ENCODE results near the gene OLFM2.
A peak's percentile ranks its signal among the peaks of the same experiment; 100 is the strongest.
"Not testable (repeated sequence)": the region's sequence is repeated elsewhere in the genome, so short reads cannot be mapped to it uniquely, and the experiment has no call there.

The OLFM2 gene

DNA sequence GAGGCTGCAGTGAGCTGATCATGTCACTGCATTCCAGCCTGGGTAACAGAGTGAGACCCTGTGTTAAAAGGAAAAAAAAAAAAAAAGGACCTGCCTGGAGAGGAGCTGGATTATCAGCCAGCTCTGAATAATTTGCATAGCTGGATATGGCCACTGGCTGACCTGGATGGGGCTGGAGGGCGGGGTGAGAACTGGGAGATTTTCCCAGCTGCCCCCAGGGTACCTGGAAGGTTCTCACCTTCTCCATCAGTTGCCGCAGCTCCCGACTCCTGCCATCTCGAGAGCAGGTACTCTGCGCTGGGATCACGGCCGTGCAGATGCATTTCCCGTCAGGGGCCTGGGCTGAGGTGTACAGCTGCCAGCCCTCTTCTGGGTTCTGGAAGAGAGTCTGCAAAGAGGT is 75.9 kb downstream of the OLFM2 start:
- DNase-seq (ENCODE audit: low spot score), result no peak

DNA sequence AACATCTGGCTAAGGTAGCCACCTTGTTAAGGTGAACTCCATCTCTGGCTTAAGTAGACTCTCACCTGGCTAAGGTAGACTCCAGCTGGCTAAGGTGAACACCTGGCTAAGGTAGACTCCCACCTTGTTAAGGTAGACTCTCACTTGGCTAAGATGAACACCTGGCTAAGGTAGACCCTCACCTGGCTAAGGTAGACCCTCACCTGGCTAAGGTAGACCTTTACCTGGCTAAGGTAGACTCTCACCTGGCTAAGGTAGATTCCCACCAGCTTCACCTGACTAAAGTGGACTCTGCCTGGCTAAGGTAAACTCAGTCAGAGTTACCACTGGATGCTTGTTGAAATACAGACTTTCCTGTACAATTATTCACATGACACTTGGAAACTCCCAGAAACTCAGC is 77.5 kb downstream of the OLFM2 start:
- DNase-seq (ENCODE audit: low spot score), result no peak

DNA sequence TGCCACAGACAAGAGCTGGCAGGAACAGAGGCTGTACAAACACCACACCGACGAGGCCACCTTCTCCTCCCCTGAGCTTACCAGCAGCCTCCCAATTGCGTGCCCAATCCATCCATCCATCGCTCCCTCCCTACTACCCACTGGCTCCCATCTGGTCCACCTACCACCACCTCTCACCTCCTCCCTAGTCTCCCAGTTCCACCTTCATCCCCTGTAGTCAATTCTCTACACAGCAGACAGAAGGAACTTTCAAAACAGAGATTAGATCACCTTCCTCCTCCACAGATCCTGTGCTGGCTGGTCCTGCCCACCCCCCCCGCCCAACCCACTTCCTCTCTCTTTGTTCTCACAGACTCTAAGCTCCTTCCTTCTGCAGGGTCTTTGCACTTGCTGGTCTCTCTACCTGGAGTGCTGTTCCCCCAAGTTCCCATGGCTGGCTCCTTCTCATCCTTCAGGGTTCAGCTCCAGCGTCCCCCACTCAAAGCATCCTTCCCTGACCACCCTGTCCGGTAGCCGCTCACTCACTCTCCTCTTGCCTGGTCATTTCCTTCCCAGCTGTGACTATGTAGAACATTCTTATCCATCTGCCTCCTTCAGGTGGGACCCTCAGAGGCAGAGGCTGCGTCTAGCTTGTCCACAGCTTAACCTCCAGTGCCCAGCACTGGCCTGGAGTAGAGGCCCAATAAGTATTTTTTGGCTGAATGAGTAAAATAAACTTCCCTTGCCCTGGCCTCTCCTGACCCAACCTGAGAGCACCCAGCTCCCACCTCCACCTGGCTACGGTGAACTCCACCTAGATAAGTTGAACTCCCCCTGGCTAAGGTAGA is 78.2 kb downstream of the OLFM2 start:
- DNase-seq (ENCODE audit: low spot score), result no peak

DNA sequence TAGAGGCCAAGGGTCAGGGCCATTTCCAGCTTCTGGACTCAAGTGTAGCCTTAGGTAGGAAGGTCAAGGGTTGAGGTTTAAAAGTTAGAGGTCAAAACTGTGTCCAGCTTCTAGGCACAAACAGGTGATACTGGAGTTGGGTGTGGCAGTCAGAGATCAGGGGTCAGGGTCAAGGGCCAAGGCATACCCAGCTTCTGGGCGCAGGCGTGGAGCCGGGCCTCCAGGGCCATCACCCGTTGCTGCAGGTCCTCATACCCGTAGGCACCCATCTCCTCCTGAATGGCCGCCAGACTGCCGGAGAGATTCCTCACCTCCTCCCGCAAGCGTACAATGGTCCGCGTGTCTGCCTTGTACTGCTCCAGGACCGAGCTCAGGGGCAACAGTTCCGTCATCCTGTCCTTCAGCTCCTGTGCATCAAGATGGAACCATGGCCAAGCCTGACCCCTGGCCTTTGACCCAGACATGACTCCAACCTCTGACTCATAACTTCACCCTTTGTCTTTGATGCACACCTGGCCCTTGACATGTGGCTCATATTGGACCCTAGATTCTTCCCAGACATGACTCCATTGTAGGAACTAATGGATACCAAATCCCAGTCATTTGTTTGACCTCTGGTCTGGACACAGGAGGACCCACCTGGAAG is 79.1 kb downstream of the OLFM2 start:
- DNase-seq (ENCODE audit: low spot score), result no peak

DNA sequence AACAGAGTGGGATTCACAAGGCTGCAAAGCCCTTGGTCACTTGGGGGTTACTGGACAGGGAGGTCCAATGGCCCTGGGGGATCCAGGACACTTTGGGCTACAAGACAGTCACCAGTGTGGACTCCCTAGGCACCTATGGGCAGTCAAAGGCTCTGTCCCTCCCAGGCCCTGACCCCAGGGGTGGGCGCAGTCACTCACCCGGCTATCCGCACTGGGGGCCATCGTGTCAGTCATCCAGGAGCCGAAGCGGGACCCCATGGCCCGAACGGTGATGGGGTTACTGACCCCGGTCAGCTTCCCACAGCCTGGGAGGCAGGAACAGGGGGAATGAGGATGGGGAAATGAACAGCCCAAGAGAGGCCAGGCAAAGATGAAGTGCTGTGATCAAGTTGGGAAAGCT is 79.7 kb downstream of the OLFM2 start:
- DNase-seq (ENCODE audit: low spot score), result no peak

DNA sequence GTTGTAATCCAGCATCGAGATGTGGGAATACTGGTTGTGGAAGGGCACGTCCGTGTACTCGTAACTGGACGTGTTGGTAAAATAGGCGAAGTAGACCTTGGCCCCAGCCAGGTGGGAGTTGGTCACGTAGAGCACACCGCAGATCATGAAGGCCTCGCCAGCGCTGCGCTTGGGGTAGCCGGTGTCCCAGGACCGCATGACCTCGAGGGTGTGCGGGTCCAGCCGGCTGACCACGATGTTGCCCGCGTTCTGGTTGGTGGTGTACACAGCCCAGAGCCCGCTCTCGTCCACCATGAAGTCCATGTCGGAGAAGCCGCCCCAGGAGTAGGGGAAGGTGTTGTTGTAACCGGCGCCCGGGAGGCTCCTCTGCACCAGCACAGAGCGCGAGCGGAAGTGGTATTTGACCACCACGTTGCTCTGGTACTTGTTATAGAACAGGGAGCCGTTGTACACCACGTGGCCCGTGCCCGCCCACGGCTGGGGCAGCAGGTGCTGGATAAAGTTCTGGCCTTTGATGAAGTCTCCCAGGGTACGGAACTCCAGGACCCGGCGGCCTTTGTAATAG is 82.0 kb downstream of the OLFM2 start:
- no peak for DNase-seq (ENCODE audit: low spot score)

DNA sequence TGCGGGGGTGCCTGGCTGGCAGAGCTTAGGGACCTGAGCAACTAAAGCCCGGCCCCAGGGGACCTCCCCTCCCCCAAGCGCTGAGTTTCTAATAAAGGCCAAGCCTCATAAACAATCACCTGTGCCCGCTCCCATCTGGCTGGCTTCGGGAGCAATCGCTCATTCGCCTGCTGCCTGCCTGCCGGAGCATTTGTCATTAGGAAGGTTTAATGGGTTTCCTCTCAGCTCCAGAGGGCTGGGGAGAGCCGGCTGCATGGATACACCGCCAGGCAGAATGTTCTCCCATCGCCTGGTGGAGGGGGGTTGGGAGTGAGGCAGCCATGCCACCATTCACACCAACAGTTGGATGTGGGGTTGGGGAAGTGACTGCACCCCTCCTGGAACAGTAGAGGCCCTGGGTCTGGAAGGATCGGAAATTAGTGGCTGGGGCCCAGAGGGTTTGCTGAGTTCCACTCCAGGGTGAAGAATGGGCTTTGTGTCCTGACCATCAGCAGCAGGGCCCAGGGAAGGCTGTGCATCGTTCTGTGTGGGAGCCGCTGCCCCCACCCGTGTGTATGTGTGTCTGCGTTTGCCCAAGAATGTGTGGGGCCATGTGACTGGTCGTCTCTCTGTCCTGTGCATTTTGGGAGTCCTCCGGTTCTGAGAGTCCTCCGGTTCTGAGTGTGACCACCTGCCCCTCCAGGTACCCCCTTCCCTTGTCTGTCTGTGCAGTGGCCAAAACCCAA is 85.9 kb downstream of the OLFM2 start:
- DNase-seq (ENCODE audit: low spot score), result no peak

DNA sequence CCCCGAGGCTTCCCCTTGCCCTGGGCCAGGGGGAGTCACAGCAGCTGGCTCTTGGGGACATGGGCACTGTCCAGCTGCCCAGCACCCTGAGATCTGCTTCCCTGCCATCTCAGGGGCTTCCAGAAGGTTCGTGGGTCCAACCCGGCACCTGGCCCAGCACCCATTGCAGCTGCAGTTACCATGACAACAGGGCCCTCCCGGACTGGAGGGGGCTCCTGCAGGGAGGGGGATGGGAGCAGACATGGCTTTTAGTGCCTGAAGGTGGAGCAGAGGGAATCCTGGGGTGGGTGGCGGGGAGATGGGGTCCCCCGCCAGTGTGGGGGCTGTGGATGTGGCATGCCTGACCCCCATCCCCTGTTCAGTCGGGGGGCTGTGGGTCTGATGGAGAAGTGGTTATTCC is 86.5 kb downstream of the OLFM2 start:
- no peak for DNase-seq (ENCODE audit: low spot score)

DNA sequence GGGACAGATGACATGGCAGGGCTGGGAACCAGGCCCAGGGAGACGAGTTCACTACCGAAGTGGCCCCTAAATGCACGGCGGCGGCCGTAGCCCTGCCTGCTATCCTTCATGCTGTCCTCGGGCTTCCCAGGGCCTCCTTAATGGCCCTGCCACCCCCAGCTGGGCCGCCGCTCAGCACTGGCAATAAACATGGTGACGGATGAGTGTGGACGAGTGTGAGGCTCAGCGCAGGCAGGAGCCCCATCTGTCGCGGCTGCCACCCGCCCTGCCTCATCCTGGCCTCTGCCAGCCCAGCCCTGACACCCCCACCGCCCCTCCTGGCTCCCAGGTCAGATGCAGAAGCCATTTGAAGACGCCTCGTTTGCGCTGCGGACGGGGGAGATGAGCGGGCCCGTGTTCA is 87.6 kb downstream of the OLFM2 start:
- no peak for DNase-seq (ENCODE audit: low spot score)

DNA sequence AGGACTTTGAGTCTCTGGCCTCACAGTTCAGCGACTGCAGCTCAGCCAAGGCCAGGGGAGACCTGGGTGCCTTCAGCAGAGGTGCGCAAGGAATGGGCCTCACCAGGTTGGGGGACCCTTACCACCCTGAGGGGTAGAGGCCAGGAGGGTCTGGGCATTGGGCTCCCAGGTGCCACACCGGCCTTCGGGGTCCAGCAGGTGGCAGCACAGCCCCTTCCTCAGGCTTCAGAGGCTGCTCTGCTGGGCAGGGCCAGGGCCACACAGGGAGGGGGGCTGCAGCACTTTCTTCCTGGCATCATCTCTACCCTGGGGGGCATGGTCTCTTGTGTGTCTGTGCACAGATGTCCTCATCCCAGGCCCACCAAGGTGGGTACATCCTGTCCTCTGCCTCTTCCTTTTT is 88.3 kb downstream of the OLFM2 start:
- no peak for DNase-seq (ENCODE audit: low spot score)

DNA sequence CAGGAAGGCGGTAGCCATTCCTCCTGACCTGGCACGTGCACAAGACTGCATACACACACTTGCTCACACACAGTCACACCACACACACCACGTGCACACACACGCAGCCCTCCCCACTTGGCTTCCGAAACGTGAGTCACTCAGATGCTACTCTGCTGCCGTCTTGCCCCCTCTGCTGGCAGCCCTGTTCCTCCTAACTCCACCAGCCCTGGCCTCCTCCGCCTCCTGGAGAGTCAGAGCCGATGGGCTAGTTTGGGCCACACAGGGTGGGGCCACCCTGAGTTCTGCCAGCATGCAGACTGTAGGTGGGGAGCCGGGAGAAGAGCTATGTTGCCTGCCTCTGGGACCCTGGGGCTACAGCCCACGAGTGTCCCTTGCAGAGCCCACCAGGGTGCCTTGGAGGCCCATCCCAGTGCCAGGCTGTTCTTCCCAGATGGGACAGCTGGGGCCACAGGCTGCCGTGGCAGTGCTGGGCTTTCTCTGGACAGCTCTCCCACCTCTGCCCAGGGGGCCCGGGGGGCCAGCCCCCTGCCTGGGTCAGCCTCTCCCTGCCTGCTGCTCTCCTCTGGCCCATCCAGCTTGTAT is 89.1 kb downstream of the OLFM2 start:
- peak; percentile 96 for DNase-seq (ENCODE audit: low spot score)

DNA sequence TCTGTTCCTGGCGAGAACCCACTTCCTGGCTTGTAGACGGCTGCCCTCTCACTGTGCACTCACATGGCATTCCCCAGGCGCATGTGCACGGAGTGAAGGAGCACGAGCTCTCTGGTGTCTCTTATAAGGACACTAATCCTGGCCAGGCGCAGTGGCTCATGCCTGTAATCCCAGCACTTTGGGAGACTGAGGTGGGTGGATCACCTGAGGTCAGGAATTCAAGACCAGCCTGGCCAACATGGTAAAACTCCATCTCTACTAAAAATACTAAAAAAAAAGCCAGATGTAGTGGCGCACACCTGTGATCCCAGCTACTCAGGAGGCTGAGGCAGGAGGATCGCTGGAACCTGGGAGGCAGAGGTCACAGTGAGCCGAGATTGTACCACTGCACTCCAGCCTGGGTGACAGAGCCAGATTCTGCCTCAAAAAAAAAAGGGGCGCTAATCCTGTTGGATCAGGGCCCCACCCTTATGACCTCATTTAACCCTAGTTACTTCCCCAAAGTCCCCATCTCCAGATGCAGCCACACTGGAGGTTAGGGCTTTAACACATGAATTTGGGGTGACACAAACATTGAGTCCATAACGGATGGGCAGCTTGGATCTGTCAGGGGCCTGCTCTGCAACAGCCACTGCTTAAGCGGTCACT is 92.6 kb downstream of the OLFM2 start:
- DNase-seq (ENCODE audit: low spot score), result not testable (repeated sequence)

DNA sequence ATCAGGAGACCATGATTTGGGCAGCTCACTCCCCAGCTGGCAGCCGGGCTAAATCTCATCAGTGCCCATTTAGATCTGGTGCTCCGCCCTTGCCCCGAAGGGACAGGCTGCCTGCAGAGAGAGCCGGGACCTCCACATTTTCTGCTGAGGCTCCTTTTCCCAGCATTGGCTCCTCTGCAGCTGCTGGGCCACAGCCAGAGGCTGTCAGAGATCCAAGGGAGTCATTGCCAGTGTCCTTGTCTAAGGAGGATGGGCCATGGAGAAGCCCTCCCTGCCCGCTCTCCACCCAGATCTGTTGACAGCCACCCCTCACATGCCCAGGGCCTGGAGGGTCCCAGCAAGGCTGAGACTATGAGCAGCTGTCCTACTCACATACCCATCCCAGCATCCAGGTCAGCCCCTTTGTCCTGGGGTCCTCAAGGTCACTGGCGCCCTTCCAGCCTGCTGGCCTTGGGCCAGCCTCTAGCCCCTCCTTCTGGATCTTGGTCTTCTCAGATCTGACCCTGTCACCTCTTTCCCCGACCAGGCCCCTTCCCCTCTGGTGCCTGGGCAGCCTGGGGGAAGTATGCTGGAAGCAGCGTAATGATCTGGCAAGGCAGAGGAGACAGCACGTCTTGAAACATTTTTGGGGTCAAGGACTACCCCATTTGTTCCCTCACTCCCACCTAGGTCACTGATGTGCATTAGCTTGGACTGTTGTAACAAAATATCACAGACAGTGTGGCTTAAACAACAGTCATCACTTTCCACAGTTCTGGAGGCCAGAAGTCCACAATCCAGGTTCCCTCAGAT is 93.3 kb downstream of the OLFM2 start:
- DNase-seq (ENCODE audit: low spot score), result no peak

DNA sequence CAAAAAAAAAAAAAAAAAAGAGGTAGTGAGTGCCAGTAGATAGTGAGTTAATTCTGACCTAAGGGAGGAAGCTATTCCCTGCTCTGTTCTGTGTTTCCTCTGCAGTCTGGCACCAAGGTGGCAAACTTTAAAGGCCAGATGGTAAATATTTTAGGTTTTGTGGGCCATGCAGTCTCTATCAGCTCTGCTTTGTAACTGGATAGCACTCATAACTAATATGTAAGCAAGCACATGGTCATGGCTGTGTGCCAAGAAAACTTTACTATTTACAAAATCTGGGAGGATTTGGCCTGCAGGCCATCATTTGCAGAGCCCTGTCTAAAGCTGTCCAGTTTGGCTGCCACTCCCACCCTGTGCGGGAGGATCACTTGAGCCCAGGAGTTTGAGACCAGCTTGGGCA is 96.9 kb downstream of the OLFM2 start:
- DNase-seq (ENCODE audit: low spot score), result no peak

DNA sequence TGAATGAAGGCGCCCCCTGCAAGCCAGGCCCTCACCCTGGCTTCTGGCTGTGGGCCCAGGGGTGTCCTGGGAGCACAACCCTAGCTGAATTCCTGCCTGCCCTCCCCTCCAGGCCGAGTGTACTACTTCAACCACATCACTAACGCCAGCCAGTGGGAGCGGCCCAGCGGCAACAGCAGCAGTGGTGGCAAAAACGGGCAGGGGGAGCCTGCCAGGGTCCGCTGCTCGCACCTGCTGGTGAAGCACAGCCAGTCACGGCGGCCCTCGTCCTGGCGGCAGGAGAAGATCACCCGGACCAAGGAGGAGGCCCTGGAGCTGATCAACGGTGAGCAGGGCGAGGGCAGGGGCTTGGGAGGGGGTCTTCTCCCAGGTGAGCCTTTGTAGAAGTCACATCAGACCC is 98.0 kb downstream of the OLFM2 start:
- no peak for DNase-seq (ENCODE audit: low spot score)

DNA sequence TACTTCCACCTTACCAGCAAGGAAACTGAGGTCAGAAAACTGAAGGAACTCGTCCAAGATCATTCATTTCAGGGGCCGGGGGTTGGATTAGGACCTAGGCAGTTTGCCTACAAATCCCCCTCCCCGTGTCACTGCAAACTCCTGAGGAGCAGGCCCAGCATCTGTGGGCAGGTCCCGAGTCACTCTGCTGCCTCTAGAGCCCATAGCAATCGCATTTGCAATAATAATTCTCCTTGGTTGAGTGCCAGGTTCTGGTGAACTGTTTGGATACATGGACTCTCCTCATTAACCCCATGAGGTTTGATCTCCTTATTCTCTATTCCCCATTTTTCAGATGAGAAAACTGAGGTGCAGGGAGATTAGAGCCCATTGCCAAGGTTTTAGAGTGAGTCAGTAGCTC is 100.3 kb downstream of the OLFM2 start:
- peak; percentile 76 for DNase-seq (ENCODE audit: low spot score)

DNA sequence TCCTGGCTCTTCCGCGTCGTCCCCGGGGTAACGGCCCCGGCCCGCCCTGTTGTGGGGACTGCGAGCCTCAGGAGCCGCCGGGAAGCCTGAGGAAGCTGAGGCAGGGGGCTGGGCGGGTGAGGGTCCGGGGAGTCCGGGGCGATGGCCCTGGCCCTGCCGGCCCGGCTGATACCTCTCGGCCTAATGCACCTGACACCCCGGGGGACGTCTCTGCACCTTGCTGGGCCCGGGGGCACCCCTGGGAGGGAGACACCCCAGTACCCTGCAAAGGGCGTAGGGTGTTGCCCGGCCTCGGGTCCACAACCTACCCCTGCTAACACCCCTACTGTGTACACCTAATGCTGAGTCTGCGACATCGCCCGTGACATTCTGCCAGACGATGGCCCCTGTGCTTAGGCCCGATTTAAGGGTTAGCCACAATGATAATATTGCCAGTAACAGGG is 100.8 kb downstream of the OLFM2 start:
- no peak for DNase-seq (ENCODE audit: low spot score)

DNA sequence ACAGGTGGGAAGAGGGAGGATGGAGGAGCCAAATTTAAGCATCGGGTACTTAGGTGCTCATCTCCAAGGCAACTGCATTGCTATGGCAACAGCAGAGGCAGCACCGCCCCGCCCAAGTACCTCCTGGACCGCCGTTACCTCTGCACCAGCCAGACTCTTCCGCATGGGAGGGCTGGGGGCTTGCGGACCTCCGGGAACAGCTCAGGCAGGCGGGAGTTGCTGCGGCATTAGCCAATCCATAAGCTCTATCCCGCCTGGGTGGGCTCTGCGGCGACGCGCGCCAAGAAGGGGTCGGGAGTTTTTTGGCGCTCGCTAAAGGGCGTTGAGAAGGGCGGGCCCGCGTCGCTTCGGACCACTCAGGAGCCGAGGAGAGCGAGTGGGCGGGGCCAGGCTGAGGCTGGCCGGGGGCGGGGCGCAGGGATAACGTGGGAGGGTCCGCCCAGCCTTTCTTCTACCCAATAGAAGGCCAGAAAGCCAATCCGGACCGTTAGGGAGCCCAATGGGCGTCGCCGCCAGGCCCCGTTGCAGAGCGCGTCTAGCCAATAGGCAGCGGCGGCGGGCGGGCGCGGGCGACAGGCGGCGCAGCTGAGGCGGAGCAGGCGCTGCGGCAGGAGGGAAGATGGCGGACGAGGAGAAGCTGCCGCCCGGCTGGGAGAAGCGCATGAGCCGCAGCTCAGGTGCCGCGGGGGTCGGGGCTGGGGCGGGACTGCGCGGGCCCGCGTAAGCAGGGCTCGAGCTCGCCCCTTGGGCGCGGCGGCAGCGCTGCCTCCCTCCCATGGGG is 101.4 kb downstream of the OLFM2 start, which contains the start of gene PIN1:
PIN1 (plus strand) TSS at position 593 of the 781 bp plus-strand sequence; CDS start at position 620, 27 bp downstream.
- DNase-seq (ENCODE audit: low spot score), result peak; percentile 98

DNA sequence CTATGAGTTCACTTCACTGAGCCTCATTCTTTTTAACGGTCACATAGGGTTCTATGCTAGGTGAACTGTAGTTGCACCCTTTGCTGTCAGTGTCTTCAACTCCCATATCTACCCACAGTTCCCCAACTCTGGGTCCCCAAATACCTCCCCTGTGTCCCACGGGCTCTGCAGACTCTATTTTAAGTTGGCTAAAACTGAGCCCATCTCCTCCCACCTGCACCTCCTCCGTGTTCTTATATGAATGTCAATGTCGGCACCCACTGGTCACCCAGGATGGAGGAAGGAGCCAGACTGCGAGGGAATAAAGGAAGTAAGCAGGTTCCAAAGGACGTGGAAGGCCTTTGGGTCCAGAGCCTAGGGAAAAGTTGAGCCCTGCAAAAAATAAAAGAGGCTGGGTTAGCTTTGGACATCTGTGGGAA is 102.0 kb downstream of the OLFM2 start:
- no peak for DNase-seq (ENCODE audit: low spot score)

DNA sequence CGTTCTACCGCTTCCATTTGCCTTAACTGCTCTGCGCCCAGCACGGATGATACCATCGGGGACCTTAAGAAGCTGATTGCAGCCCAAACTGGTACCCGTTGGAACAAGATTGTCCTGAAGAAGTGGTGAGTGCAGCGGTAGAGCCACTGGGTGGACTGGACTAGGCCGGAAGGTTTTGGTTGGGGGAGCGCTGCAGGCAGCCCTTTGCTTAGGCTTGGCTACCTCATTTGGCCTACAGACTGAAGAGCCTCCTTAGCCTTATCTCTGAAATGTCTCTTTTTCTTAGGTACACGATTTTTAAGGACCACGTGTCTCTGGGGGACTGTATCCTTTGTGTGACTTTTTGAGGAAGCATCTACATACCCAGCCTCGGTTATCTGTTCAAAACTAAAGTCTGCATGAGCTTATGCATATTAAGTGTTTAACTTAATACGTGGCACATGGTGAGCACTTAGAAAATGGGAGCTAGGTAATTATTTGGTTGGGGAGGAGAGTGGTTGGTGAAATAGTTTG is 107.7 kb downstream of the OLFM2 start:
- DNase-seq (ENCODE audit: low spot score), result peak; percentile 41

Measured in RKO (cell line).